SIG-M5 treated with dmso at 0.1 percent for 504 hours (cell line): Measurements from ENCODE around the gene NPFFR1.

Experiments
- DNase-seq: peaks from one replicate; lab custom pipeline; 2025; ENCODE audit not compliant: unreplicated experiment; lab: John Stamatoyannopoulos, UW

The NPFFR1 gene

GRCh38 chr10:70289739-70290138 is 5.9 kb upstream of the NPFFR1 start:
- DNase-seq = no peak

GRCh38 chr10:70286616-70287015 is 2.8 kb upstream of the NPFFR1 start:
- no peak for DNase-seq

GRCh38 chr10:70285476-70285831 is 1.6 kb upstream of the NPFFR1 start:
- DNase-seq = no peak

GRCh38 chr10:70284542-70285475 is 1.0 kb upstream of the NPFFR1 start:
- DNase-seq = no peak

GRCh38 chr10:70283071-70283444 is 746 bp downstream of the NPFFR1 start:
- no peak for DNase-seq

- DNase-seq = no peak
Observed at GRCh38 chr10:70281609-70282008, 2.2 kb downstream of the NPFFR1 start.

- no peak for DNase-seq
Observed at GRCh38 chr10:70280099-70280498, 3.7 kb downstream of the NPFFR1 start.

GRCh38 chr10:70277396-70278030 is 6.3 kb downstream of the NPFFR1 start:
- DNase-seq = no peak

GRCh38 chr10:70274643-70275042 is 9.2 kb downstream of the NPFFR1 start:
- no peak for DNase-seq

GRCh38 chr10:70272925-70273316 is 10.9 kb downstream of the NPFFR1 start:
- no peak for DNase-seq

- no peak for DNase-seq
Observed at GRCh38 chr10:70271996-70272924, 11.5 kb downstream of the NPFFR1 start.

GRCh38 chr10:70270952-70271351 is 12.9 kb downstream of the NPFFR1 start:
- DNase-seq = no peak

GRCh38 chr10:70269741-70270140 is 14.1 kb downstream of the NPFFR1 start:
- no peak for DNase-seq

- no peak for DNase-seq
Observed at GRCh38 chr10:70268376-70268775, 15.4 kb downstream of the NPFFR1 start.

GRCh38 chr10:70267161-70267933 is 16.5 kb downstream of the NPFFR1 start:
- DNase-seq = no peak

GRCh38 chr10:70266701-70267100 is 17.1 kb downstream of the NPFFR1 start:
- DNase-seq = no peak

GRCh38 chr10:70266056-70266455 is 17.7 kb downstream of the NPFFR1 start:
- no peak for DNase-seq

- peak; percentile 12 for DNase-seq
Observed at GRCh38 chr10:70265032-70265689, 18.6 kb downstream of the NPFFR1 start.

GRCh38 chr10:70260734-70261133 is 23.1 kb downstream of the NPFFR1 start:
- DNase-seq = no peak

- DNase-seq = no peak
Observed at GRCh38 chr10:70260259-70260658, 23.5 kb downstream of the NPFFR1 start.
